Measurements from ENCODE around the gene TNFRSF12A. TPM values are rescaled to one million over a fixed set of nuclear protein-coding genes. Genes with fewer than 3 reads are reported as not detected.

TNFRSF12A gene
- total and polyA plus RNA-seq, 2 of the 13 experiments (the other 11 are each of a cell fraction or from before 2014, with no cell fraction given), result 61.9 to 66.0 TPM

GRCh38 chr16:2999929-3000328, 20.2 kb upstream of the TNFRSF12A start:
- H4K20me1 ChIP-seq (ENCODE audit: insufficient read depth, low read length), result no peaks in the 10 kb centered on the region
- DNase-seq (ENCODE audit: low spot score) (no peak), FAIRE-seq (no peak), ATAC-seq (no peak)
- 84% methylated on average over 6 of the region's 6 CpGs for WGBS (ENCODE audit: low lambda C conversion rate)
- no peaks in the 10 kb centered on the region for H3K27me3 ChIP-seq (ENCODE audit: control insufficient read depth in 1 of 2, insufficient read depth in 2 of 2, low read length in 2 of 2)
- CTCF ChIA-PET (ENCODE audit: low intra/inter-chr PET ratio, low total read pairs), result no interaction called here
- no peaks in the 10 kb centered on the region for H3K79me2 ChIP-seq (ENCODE audit: insufficient read depth, low read length)
- POLR2A ChIA-PET, result interaction anchor here (0.9 to 2.0 kb wide), 3 partner anchors 21 to 46 kb away, joined by 3 to 5 read pairs (median 4); partner anchors contain the start of genes HCFC1R1 and THOC6
- H3K9me3 ChIP-seq (ENCODE audit: low read length), result no peaks in the 10 kb centered on the region
- H3K4me1 ChIP-seq (ENCODE audit: insufficient read depth, low read length), result peaks cover 11% of the 10 kb centered on the region
- in situ Hi-C loops (cut with HindIII; ENCODE audit: extremely low pct_ligation_motif_present, low pct_unique_long_range_greater_than_20kb) (no loop called here), intact Hi-C loops (cut with micrococcal nuclease; ENCODE audit: unreplicated experiment) (no loop called here)
- no peak for TF ChIP-seq ZNF597 (CRISPR knock-in tag; IDR thresholded peaks at IDR 0.05)
- no peak for TF ChIP-seq TERF1 (CRISPR knock-in tag; IDR thresholded peaks at IDR 0.05)
- TF ChIP-seq KDM4B (CRISPR knock-in tag; IDR thresholded peaks at IDR 0.05), result no peak
- TF ChIP-seq CBX2 (IDR thresholded peaks at IDR 0.05; ENCODE audit: low read depth, low read length), result no peak
- TF ChIP-seq CBX2 (CRISPR knock-in tag; IDR thresholded peaks at IDR 0.05; ENCODE audit: low read depth), result no peak
- no peak for TF ChIP-seq ZNF891 (CRISPR knock-in tag; IDR thresholded peaks at IDR 0.05)
- no peak overlapping the region for H3K27ac ChIP-seq (ENCODE audit: extremely low read length, insufficient read depth, low read length)
- no TSS peak for BruUV-seq (replicated peaks)
- no peak overlapping the region for H3K9ac ChIP-seq (ENCODE audit: insufficient read depth, low read depth, low read length)
- H3K4me3 ChIP-seq (replicated peaks in 1 of 3; ENCODE audit: insufficient read depth in 1 of 3, low read depth in 2 of 3, low read length in 3 of 3), result no peak overlapping the region
- no peak overlapping the region for H3K4me2 ChIP-seq (ENCODE audit: low read depth, low read length)
- no peaks in the 10 kb centered on the region for H3K36me3 ChIP-seq (replicated peaks in 1 of 2; ENCODE audit: control insufficient read depth in 1 of 2, insufficient read depth in 2 of 2, low read length in 2 of 2)
- H2AFZ ChIP-seq (ENCODE audit: low read length), result no peak overlapping the region

- 90% methylated on average over 3 of the region's 4 CpGs for WGBS (ENCODE audit: low lambda C conversion rate)
- H4K20me1 ChIP-seq (ENCODE audit: insufficient read depth, low read length), result no peaks in the 10 kb centered on the region
- H3K27ac ChIP-seq (ENCODE audit: extremely low read length, insufficient read depth, low read length), result no peak overlapping the region
- CTCF ChIA-PET (ENCODE audit: low intra/inter-chr PET ratio, low total read pairs), result interaction anchor here (2.0 kb wide), 1 partner anchor 29 kb away, joined by 5 read pairs; no protein-coding TSS in a partner anchor
- no peaks in the 10 kb centered on the region for H3K79me2 ChIP-seq (ENCODE audit: insufficient read depth, low read length)
- no TSS peak for BruUV-seq (replicated peaks)
- no peak overlapping the region for H3K4me3 ChIP-seq (replicated peaks in 1 of 3; ENCODE audit: insufficient read depth in 1 of 3, low read depth in 2 of 3, low read length in 3 of 3)
- H3K9ac ChIP-seq (ENCODE audit: insufficient read depth, low read depth, low read length), result no peak overlapping the region
- no peaks in the 10 kb centered on the region for H3K27me3 ChIP-seq (ENCODE audit: control insufficient read depth in 1 of 2, insufficient read depth in 2 of 2, low read length in 2 of 2)
- no peak for DNase-seq (ENCODE audit: low spot score)
- intact Hi-C loops (cut with micrococcal nuclease; ENCODE audit: unreplicated experiment) (no loop called here), in situ Hi-C loops (cut with HindIII; ENCODE audit: extremely low pct_ligation_motif_present, low pct_unique_long_range_greater_than_20kb) (no loop called here)
- no peaks in the 10 kb centered on the region for H3K36me3 ChIP-seq (replicated peaks in 1 of 2; ENCODE audit: control insufficient read depth in 1 of 2, insufficient read depth in 2 of 2, low read length in 2 of 2)
- no peak for FAIRE-seq
- POLR2A ChIA-PET, result interaction anchor here (0.9 to 2.0 kb wide), 3 partner anchors 20 to 45 kb away, joined by 3 to 5 read pairs (median 4); partner anchors contain the start of genes HCFC1R1 and THOC6
- no peaks in the 10 kb centered on the region for H3K9me3 ChIP-seq (ENCODE audit: low read length)
- no peak for ATAC-seq
- no peak overlapping the region for H2AFZ ChIP-seq (ENCODE audit: low read length)
- no peak overlapping the region for H3K4me2 ChIP-seq (ENCODE audit: low read depth, low read length)
- peaks cover 17% of the 10 kb centered on the region for H3K4me1 ChIP-seq (ENCODE audit: insufficient read depth, low read length)
- TF ChIP-seq PLRG1 (conservative IDR thresholded peaks at IDR 0.05) (no peak), MBNL3 (CRISPR knock-in tag; conservative IDR thresholded peaks at IDR 0.05) (no peak), FOSL1 (CRISPR knock-in tag; IDR thresholded peaks at IDR 0.05; ENCODE audit: borderline replicate concordance) (no peak), GATA4 (IDR thresholded peaks at IDR 0.05; ENCODE audit: borderline replicate concordance, low read depth) (no peak), TFE3 (CRISPR knock-in tag; IDR thresholded peaks at IDR 0.05) (no peak), ZNF10 (CRISPR knock-in tag; IDR thresholded peaks at IDR 0.05; ENCODE audit: borderline replicate concordance, low read depth) (no peak), ARNTL (CRISPR knock-in tag; IDR thresholded peaks at IDR 0.05) (no peak), POGZ (CRISPR knock-in tag; IDR thresholded peaks at IDR 0.05) (no peak), ZNF44 (CRISPR knock-in tag; IDR thresholded peaks at IDR 0.05) (no peak), ZNF331 (CRISPR knock-in tag; IDR thresholded peaks at IDR 0.05) (no peak), ZFP62 (CRISPR knock-in tag; IDR thresholded peaks at IDR 0.05) (no peak)
Observed at GRCh38 chr16:3000540-3000939, 19.6 kb upstream of the TNFRSF12A start.

Data from HepG2 (cell line).